SK-N-DZ (cell line): Measurements from ENCODE around the gene KMT2C.
"Not testable (repeated sequence)": the region's sequence is repeated elsewhere in the genome, so short reads cannot be mapped to it uniquely, and the experiment has no call there.

ENCODE experiments used
- DNase-seq: peaks from one replicate; pipeline ENCODE4 v3.0.0-alpha.2; 2015; ENCODE audit warnings: low spot score

The KMT2C gene

DNA sequence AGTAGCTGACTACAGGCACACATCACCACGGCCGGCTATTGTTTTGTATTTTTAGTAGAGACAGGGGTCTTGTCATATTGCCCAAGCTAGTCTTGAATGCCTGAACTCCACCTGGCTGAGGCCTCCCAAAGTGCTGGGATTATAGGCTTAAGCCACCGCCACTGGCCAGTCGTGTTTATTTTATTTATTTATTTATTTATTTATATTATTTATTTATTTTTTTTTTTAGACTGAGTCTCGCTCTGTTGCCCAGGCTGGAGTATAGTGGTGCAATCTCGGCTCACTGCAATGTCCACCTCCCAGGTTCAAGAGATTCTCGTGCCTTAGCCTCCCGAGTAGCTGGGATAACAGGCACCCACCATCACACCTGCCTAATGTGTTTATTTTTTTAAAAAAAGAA is 6.0 kb upstream of the KMT2C start:
- not testable (repeated sequence) for DNase-seq

DNA sequence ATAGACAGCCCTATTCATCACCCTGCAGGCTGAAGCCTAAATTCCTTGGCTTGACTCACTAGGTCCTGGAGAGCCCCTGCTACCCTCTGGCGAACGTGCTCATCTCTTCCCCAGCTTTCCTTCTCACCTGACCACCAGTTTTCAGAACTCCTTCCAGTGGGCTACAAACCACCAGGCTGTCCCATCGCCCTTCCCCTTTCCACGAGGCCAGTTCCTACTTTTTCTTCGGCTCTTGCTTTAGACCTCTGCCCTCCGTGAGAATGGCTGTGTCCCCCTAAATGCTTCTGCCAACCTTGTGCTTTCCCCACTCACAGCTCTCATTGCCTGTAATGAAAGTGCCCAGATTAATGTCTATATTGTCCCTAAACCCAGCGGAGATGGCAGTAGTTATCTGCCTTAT is 5.4 kb upstream of the KMT2C start:
- DNase-seq, result not testable (repeated sequence)

DNA sequence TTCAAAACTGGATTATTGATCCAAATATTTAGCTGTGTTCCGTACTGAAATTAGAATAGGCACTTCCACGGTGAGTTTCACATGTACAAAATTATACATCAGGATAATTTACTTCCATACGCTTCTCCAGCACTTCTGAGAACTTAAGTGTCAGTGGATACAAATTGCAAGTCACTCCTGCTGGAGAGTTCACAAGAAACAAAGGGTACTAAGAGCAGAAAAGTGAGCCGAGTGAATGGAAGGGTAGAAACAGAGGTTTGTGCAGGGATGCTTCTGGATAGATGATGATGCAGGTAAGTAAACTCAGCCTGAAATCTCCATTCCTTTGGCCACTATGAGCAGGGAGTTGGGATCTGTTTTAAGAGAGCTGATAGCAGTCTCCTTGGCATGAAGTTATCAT is 2.2 kb upstream of the KMT2C start:
- DNase-seq, result not testable (repeated sequence)

DNA sequence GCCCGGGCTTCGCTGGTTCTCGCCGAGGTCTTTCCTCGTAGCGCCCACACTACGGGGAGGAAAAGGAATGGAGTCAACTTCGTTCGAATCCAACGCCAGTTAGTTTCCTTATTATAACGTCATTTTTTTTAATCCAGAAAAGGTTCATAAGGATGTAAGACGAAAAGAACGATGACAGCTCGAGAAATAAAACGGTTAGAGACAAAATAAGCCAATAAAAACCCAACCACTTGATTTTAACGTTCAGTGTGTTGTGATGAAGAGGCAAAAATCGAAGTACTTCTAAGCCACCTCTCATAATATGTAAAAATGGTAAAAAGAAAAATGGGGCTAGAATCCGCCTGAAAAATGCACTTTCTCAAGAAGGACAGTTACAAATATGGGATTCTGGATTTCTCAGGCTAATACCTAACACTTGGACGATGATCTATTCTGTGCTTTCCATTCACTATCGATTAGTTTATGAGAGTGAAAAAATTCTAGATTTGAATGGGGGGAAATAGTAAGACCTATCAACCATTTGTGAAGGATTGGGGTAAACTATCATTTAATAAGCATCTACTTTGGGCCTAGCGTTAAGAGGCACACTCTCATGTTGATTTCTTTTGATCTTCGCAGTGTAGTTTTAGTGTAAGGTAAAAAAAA is 1.2 kb upstream of the KMT2C start:
- not testable (repeated sequence) for DNase-seq

DNA sequence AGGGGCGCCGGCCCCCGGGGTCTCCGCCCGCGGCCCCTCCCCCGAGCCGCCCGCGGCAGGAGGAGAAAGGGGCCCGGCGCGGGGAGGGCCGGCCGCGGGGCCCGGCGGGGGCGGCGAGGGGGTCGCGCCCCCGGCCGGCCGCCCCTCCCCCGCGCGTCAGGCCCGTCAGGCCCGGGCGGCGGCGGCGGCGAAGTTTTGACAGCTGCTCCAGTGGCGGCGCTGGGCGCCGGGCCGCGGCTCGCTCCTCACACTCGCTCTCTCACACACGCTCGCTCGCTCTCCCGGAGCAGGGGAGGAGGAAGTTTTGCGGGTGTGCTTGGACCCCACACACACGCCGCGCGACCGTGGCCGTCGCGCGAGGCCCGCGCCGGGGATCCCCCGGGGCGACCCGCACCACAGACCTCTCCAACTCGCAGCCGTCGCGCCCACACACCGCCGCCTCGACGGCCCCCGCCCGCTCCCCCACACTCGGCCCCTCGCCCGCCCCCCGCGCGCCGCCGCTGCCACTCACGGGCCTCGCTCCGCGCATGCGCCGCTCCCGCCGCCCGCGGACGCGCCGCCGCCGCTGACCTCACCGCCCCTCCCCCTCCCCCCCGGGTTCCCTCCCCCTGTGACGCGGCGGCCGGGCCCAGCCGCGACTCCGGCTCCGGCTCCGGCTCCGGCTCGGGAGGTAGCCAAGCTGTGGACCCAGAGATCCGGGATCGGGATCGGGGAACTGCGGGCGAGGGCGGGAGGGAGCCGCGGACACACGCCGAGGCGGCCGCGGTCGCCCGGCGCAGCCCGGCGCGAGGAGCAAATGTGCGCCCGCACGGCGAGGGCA is 518 bp upstream of the KMT2C start:
- DNase-seq, result peak; percentile 91

DNA sequence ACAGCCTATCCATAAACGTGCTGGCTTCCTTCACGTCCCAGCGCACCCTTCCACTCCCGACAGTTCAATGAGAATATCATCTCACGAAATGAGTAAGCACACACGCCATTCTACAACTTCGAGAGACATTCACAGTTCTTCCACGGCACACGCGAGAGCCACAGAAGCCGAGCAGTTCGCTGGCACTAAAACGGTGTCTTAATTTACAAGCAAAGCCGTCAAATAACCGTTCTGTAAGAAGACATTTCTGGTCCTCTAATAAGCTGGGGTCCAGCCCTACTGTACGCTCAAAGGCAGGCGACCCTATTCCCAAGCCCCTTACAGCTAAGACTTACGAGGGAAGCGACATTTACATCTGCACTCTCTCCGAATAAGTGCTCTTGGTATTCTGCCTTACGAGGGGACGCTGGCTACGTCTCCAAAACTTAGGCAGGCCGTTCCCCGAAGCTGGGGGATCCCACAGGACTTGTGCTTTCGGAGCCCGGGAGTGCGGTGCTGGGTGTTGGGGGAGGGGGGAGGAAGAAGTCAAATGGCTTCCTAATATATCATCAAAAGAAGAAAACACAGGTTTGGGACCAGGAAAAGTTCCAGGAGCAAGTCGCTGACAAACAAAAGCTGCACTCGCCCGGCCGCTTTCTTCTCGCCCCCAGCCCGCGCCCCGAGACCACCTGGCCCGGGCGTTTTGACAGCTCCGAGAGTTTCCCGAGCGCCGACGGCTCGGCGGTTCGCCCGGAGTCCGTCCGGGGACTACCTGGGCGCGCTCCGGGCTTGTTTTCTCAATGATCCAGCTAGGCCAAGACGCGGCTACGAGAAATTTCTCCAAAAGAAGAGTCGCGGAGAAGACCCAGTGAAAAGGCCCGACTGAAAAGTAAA is 1.1 kb downstream of the KMT2C start:
- DNase-seq, result peak; percentile 26

DNA sequence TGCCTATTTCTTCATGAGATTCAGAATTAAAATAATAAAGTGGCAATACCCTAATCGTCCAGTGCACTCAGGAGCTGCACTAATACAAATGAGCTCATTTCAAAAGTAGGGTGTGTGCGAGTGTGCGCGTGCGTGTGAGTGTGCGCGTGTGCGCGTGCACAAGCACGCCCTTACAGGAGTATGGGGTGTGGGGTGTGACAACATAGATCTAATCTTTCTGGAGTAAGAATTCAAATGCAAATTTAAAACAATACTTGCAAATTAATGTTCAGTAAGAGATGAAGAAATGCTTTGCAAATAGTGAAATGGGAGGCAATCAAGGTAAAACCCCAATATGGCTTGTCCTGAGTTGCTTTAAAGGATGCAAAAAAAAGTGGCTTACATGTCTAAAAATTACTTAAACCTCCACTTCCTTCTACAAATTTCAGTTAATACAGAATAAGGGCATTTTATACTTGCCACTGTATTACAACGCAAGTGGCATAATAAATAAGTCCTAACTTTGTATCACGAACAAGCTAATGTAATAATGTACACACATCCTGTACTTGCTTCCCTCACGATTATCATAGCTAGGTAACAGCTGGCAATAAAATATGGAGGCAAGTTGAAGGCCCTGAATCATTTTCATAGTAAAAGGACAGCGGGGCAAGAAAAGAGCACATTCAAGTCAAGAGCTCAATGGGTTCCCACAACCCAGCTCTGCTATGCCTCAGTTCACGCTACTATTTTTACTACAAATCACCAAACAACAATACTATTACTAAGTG is 1.9 kb downstream of the KMT2C start:
- peak; percentile 17 for DNase-seq

DNA sequence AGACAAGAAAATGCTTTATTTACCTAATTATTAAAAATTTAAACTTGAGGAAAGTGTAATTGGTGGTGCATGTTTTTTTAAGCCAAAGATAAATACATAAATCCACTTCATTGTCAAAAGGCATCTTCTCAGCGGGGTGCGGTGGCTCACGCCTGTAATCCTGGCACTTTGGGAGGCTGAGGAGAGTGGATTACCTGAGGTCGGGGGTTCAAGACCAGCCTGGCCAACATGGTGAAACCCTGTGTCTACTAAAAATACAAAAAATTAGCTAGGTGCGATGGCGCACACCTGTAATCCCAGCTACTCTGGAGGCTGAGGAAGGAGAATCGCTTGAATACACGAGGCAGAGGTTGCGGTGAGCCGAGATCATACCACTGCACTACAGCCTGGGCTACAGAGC is 3.1 kb downstream of the KMT2C start:
- DNase-seq, result not testable (repeated sequence)

DNA sequence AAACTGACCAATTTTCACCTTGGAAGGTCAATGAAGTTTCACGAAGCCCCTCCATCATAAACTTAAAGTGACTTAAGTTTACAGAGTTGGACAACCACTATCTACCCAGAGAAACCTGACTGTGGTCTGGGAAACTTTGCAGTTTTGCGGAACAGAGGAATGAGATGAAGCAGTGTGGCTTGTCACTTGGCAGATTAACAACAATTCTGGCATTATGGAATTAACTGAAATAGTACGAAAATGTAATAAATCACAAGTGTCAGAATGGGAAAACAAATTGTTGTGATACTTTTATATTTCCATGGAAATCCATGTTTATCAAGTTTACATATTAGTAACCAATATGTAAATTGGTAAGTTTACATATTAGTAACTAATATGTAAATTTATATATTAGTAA is 4.9 kb downstream of the KMT2C start:
- no peak for DNase-seq

DNA sequence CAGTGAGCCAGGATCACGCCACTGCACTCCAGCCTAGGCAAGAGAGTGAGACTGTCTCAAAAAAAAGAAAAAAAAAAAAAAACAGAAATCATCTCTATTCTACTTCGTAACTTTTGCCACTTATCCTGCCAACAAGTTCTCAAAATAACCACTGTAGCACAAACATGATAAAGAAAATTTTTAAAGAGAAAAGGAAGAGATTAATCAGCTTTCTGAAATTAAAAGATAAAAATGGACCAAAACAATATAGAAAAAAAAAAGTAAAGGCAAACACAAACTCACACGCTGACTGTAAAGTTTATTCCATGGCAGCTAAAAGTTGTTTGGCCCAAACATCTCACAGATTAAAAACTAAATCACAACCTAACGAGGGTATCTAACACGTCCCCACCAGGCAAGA is 5.7 kb downstream of the KMT2C start:
- DNase-seq, result not testable (repeated sequence)

DNA sequence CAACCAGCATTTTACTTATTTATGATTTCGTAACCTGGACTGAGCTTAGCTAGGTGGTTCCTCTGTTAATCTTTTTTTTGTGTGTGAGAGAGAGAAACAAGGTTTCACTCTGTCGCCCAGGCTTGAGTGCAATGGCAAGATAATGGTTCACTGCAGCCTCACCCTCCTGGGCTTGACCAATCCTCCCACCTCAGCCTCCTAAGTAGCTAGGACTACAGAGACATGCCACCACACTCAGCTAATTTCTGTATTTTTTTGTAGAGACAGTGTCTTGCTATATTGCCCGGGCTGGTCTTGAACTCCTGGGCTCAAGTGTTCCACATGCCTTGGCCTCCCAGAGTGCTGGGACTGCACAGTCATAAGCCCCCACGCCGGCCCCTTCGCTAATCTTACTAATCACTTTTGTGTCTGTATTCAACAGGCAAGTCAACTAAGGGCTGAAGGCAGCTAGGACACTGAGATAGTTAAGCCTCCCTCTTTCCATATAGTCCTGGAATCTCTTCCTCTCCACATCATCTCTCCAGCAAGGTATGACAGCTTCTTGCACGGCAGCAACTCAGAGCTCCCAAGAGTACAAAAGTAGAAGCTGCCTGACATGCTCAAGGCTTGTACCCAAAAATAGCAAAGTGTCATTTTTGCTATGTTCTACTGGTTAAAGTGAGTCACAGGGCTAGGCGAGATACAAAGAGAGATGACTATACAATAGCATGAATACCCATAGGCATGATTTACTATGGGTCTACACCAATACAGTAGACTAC is 11.3 kb downstream of the KMT2C start:
- no peak for DNase-seq

DNA sequence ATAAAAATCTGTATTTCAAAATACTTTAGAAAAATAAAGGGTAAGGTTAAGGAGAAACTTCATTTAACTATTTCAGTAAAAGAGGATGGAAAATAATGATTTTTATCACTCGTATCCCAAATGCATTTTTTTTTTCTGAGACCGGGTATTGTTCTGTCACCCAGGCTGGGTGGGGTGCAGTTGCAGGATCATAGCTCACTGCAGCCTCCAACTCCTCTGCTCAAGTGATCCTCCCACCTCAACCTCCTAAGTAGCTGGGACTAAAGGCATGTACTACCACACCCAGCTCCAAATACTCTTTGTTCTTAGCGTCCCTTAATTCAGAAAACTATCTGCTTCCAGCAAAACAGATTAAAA is 11.8 kb downstream of the KMT2C start:
- DNase-seq, result no peak

DNA sequence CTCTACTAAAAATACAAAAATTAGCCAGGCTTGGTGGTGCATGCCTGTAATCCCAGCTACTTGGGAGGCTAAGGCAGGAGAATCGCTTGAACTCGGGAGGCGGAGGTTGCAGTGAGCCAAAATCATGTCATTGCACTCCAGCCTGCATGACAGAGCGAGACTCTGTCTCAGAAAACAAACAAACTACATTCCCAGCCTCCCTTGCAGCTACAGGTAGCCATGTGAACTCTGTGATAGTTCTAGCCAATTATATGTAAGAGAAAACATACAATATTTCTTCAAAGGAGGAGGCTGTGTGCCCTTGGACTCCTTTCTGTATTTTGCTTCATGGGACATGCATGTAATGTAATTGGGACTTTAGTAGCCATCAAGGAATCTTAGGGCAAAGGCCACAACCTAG is 12.6 kb downstream of the KMT2C start:
- DNase-seq, result not testable (repeated sequence)

DNA sequence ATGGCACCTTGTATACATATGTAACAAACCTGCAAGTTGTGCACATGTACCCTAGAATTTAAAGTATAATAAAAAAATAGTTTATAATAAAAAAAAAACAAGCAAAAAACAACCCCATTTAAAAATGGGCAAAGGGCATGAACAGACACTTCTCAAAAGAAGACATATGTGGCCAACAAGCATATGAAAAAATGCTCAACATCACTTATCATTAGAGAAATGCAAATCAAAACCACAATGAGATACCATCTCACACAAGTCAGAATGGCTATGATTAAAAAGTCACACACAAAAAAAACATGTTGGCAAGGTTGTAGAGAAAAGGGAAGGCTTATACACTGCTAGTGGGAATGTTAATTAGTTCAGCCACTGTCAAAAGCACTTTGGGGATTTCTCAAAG is 14.9 kb downstream of the KMT2C start:
- DNase-seq, result not testable (repeated sequence)

DNA sequence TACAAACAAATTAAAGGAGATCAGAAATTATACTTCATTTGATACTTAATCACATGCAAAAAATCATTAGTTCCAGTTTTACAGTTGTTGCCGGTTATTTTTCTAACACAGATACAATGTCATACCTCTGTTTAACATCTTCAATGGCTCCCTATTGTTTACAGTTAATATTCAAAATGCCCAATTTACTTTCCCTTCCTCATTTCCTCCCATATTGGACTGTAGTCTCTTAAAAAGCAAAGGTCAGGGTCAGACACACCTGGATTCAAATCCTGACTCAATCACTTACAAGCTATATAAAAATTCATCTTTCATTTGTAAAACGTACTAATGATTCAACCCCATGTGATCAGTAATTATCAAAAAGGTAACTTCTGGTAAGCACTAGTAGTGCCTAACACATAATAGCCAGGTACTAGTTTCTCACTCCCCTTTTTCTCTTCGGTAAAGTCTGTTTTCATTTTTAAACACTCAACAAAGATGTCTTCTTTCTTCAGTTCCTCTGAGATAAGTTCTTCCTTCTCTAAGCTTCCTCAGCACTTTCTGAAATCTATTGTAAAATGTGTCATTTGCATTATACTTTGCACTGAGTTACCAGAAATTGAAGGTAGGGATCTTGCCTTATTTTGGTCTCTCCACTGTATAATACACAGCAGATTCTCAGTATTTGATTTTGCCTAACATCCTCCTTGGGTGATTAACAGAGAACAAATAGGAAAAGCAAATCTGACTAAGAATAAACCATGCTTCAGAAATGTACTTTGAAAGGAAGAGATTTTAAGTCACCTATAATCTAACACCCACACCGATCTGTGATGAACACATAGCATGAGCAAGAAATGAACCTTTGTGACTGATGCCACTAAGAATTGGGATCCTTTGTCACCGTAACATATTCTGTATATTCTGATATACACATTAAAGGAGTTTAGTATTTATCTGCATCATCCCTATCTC is 16.1 kb downstream of the KMT2C start:
- no peak for DNase-seq

DNA sequence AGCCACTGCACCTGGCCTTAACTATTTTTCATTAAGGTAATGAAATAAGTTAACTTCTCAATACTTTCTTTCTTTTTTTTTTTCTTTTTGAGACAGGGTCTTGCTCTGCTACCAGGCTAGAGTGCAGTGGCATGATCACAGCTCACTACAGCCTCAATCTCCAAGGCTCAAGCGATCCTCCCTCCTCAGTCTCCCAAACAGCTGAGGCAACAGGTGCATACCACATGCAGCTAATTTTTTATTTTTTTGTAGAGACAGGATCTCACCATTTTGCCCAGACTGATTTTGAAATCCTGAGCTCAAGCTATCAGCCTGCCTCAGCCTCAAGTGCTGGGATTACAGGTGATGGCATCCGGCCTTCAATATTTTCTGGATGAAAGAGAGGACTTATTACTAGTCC is 21.0 kb downstream of the KMT2C start:
- DNase-seq, result no peak

DNA sequence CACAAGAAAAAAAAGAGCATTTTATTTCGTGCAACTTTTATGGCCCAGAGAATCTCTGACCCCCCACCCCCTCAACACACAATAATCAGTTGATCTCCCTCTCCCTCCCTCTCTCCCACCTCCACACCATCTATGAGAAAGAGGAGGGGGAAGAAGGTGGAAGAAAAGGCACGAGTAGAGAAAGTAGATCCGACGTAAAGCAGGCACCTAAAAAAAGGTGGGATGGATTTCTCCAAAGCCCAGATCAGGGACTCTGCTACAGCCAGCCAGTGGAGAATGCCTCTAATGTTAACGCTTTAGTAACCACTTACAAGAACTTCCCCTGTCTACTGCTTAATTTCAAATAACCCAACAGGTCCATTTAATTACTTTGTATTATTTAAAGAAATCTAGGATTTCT is 24.4 kb downstream of the KMT2C start:
- peak; percentile 55 for DNase-seq

DNA sequence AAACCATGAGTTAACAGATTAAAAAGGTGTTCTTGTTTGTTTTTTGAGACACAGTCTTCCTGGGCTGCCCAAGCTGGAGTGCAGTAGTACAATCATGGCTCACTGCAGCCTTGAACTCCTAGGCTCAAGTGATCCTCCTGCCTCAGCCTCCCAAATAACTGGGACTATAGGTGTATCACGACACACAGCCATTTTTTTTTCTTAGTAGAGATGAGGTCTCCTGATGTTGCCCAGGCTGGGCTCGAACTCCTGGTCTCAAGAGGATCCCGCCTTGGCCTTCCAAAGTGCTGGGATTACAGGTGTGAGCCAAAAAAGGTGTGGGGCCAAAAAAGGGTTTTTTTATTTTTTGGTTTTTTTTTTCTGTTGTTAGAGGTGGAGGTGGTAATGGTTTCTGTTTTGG is 29.3 kb downstream of the KMT2C start:
- no peak for DNase-seq

DNA sequence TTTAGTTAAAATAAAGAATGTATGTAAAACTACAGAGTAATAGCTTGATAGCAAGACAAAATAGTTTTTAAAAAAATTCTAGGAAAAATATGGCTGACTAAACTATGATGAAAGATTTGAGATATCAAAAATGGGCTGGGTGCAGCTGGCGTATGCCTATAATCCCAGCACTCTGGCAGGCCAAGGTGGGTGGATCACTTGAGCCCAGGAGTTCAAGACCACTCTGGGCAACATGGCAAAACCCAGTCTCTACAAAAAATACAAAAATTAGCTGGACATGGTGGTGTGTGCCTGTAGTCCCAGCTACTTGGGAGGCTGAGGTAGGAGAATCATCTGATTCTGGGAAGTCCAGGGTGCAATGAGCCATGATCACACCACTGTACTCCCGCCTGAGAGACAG is 29.8 kb downstream of the KMT2C start:
- DNase-seq, result not testable (repeated sequence)

DNA sequence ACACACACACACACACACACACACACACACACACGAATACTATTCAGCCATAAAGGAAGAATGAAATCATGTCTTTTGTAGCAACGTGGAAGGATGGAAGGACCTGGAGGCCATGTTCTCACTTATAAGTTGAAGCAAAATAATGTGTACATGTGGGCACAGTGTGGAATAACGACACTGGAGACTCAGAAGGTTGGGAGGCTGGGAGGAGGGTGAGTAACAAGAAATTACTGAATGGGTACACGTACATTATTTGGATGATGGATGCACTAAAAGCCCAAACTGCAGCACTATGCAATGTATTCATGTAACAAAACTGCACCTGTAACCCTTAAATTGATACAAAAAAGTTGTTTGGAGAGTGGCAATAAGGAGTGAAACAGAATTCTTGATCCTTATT is 32.1 kb downstream of the KMT2C start:
- no peak for DNase-seq
